MM.1S (cell line): ENCODE measurements around the gene DHRS3.

Experiments used
- DNase-seq: peaks from one replicate; pipeline ENCODE4 v3.0.0-alpha.2; 2015
- H2AFZ ChIP-seq: fragments of 300-600 bp; sonication (generic); 2 replicates; pipeline ENCODE4 v1.6.0; 2016; ENCODE audit warnings: antibody characterized with exemption, low read length
- H3F3A ChIP-seq: fragments of 300-600 bp; sonication (generic); 2 replicates; pipeline ENCODE4 v1.6.1; 2016; ENCODE audit warnings: mild to moderate bottlenecking, antibody characterized with exemption, low read length, moderate library complexity, mixed read lengths; ENCODE audit not compliant: insufficient read depth
- H3K27ac ChIP-seq: fragments of 300-600 bp; sonication (generic); 2 replicates; pipeline ENCODE4 v1.5.1; 2016; ENCODE audit warnings: mild to moderate bottlenecking, low read length
- H3K27me3 ChIP-seq: fragments of 300-600 bp; sonication (generic); replicated peaks from 2 replicates; pipeline ENCODE4 v1.6.0; 2016; ENCODE audit warnings: low read length; ENCODE audit not compliant: insufficient read depth
- H3K36me3 ChIP-seq: fragments of 300-600 bp; sonication (generic); replicated peaks from 2 replicates; pipeline ENCODE4 v1.6.1; 2016; ENCODE audit warnings: mild to moderate bottlenecking, low read length, mixed read lengths; ENCODE audit not compliant: insufficient read depth
- H3K4me1 ChIP-seq: fragments of 300-600 bp; sonication (generic); 2 replicates; pipeline ENCODE4 v1.6.1; 2016; ENCODE audit warnings: low read length, mixed read lengths
- H3K4me2 ChIP-seq: fragments of 300-600 bp; sonication (generic); 2 replicates; pipeline ENCODE4 v1.6.0; 2016; ENCODE audit warnings: low read depth, low read length
- H3K4me3 ChIP-seq: fragments of 300-600 bp; sonication (generic); 2 replicates; pipeline ENCODE4 v1.5.1; 2016; ENCODE audit warnings: low read length, mixed read lengths
- H3K79me2 ChIP-seq: fragments of 300-600 bp; sonication (generic); 2 replicates; pipeline ENCODE4 v1.6.1; 2016; ENCODE audit warnings: mixed run types, low read length, mixed read lengths
- H3K9ac ChIP-seq: fragments of 300-600 bp; sonication (generic); 2 replicates; pipeline ENCODE4 v1.6.1; 2016; ENCODE audit warnings: low read length, mixed read lengths
- H3K9me2 ChIP-seq: fragments of 300-600 bp; sonication (generic); replicated peaks from 2 replicates; pipeline ENCODE4 v1.6.1; 2016; ENCODE audit warnings: mild to moderate bottlenecking, low read length, mixed read lengths; ENCODE audit not compliant: insufficient read depth
- H3K9me3 ChIP-seq: fragments of 300-600 bp; sonication (generic); replicated peaks from 2 replicates; pipeline ENCODE4 v1.6.1; 2016; ENCODE audit warnings: mild to moderate bottlenecking, low read length, mixed read lengths; ENCODE audit not compliant: insufficient read depth
- H4K20me1 ChIP-seq: fragments of 300-600 bp; sonication (generic); 2 replicates; pipeline ENCODE4 v1.6.1; 2016; ENCODE audit warnings: mild to moderate bottlenecking, low read length, moderate library complexity, mixed read lengths; ENCODE audit not compliant: insufficient read depth
- CTCF ChIP-seq: fragments of 300-600 bp; sonication (generic); IDR thresholded peaks from 2 replicates; pipeline ENCODE4 v1.5.1; 2016; ENCODE audit warnings: antibody characterized with exemption, low read length, mixed read lengths
- EZH2 ChIP-seq: fragments of 300-600 bp; sonication (generic); optimal IDR thresholded peaks from 2 replicates; pipeline ENCODE3; 2017; ENCODE audit warnings: low read depth, mild to moderate bottlenecking, antibody characterized with exemption, low read length, mixed read lengths
- EZH2phosphoT487 ChIP-seq: fragments of 300-600 bp; sonication (generic); IDR thresholded peaks from 2 replicates; pipeline ENCODE4 v1.6.1; 2018; ENCODE audit warnings: antibody characterized with exemption, low read length

DHRS3 gene

GRCh38 chr1:12596007-12596821 lies 21.8 kb downstream of the DHRS3 start:
- no peaks in the 10 kb centered on the region for H3F3A ChIP-seq
- no peaks in the 10 kb centered on the region for H3K4me1 ChIP-seq
- H3K79me2 ChIP-seq = no peaks in the 10 kb centered on the region
- no peak for DNase-seq
- H3K36me3 ChIP-seq = no peaks in the 10 kb centered on the region
- H3K27ac ChIP-seq = no peak overlapping the region
- no peaks in the 10 kb centered on the region for H4K20me1 ChIP-seq
- no peak overlapping the region for H3K4me2 ChIP-seq
- H3K4me3 ChIP-seq = no peak overlapping the region
- H3K27me3 ChIP-seq = peaks cover 14% of the 10 kb centered on the region
- H3K9me2 ChIP-seq = no peaks in the 10 kb centered on the region
- H3K9ac ChIP-seq = no peak overlapping the region
- TF ChIP-seq EZH2 = no peak
- no peak for TF ChIP-seq EZH2phosphoT487
- TF ChIP-seq CTCF = no peak
- no peak overlapping the region for H2AFZ ChIP-seq
- H3K9me3 ChIP-seq = no peaks in the 10 kb centered on the region

GRCh38 chr1:12595757-12596006 lies 22.3 kb downstream of the DHRS3 start:
- no peaks in the 10 kb centered on the region for H3K9me3 ChIP-seq
- H3K4me1 ChIP-seq = no peaks in the 10 kb centered on the region
- no peaks in the 10 kb centered on the region for H3F3A ChIP-seq
- peaks cover 14% of the 10 kb centered on the region for H3K27me3 ChIP-seq
- no peak for TF ChIP-seq EZH2
- TF ChIP-seq EZH2phosphoT487 = no peak
- TF ChIP-seq CTCF = no peak
- H3K9me2 ChIP-seq = no peaks in the 10 kb centered on the region
- H3K4me2 ChIP-seq = no peak overlapping the region
- H4K20me1 ChIP-seq = no peaks in the 10 kb centered on the region
- no peak overlapping the region for H3K27ac ChIP-seq
- no peaks in the 10 kb centered on the region for H3K36me3 ChIP-seq
- DNase-seq = no peak
- no peaks in the 10 kb centered on the region for H3K79me2 ChIP-seq
- H2AFZ ChIP-seq = no peak overlapping the region
- no peak overlapping the region for H3K9ac ChIP-seq
- H3K4me3 ChIP-seq = no peak overlapping the region

DNA sequence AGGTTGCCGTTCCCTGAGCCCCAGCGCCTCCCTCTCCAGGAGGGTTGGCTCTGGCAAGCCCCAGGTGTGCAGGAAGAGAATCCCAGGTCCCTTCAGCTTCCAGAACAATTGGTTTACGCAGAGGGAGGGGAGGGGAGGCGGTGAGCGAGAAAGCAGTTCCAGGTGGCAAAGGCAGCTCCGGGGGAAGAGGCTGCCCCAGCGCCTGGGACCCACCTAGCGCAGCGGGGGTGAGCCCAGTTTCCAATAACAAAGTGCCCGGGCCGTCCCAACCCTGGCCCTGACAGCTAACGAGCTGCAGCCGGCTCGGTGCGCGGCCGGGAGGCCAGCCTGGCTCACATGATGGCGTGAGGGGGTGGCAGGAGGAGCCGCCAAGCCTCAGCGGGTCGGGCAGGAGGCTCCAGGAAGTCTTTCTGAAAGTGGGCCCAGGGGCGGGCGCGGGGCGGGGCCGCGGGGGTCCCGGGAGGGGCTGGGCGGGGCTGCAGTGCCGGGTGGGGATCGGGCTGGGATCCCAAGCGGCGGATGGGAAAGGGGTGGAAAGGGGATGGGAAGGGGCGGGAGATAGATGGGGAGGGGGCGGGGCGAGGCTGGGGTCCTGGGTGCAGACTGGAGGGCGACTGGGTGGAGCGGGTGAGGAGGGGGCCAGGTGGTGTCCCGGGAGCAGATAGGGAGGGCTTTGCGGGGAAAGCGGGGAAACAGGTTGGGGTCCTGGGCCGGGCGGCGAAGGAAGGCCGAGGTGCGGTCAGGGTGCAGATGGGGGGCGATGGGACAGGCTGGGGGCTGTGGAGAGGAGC lies 22.8 kb downstream of the DHRS3 start:
- no peaks in the 10 kb centered on the region for H3K36me3 ChIP-seq
- no peaks in the 10 kb centered on the region for H3K4me1 ChIP-seq
- H3K4me3 ChIP-seq = no peak overlapping the region
- H3K79me2 ChIP-seq = no peaks in the 10 kb centered on the region
- H3F3A ChIP-seq = no peaks in the 10 kb centered on the region
- no peak overlapping the region for H2AFZ ChIP-seq
- H3K4me2 ChIP-seq = no peak overlapping the region
- H3K9me3 ChIP-seq = no peaks in the 10 kb centered on the region
- peaks cover 14% of the 10 kb centered on the region for H3K27me3 ChIP-seq
- H3K27ac ChIP-seq = no peak overlapping the region
- no peak for DNase-seq
- no peaks in the 10 kb centered on the region for H3K9me2 ChIP-seq
- H4K20me1 ChIP-seq = no peaks in the 10 kb centered on the region
- TF ChIP-seq CTCF (no peak), EZH2phosphoT487 (no peak), EZH2 (no peak)
- no peak overlapping the region for H3K9ac ChIP-seq
